NCI-H146 treated with DMSO at 0.1 percent for 48 hours (cell line): ENCODE results near the gene ZNF559.

Source experiments
- DNase-seq: peaks from one replicate; lab custom pipeline; 2025; ENCODE audit not compliant: unreplicated experiment; lab: John Stamatoyannopoulos, UW

ZNF559 gene

DNA sequence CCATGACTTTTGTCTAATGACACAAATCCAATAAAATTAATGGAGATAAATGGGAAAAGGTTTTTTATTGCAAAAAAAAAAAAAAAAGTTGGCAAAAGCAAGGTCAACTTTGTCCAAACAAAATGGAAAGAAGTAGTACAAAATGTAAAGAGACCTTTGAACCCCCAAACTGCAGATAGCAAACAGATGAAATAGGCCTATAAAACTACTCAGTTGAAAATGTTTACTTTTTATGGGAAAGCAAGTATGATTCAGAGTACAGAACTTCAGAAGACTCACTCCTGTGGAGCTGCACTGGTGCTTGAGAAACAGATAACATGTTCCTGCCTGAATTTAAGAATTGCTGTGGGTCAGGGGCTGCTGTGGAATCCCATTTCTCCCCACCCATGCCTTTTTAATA is 29.0 kb downstream of the ZNF559 start:
- no peak for DNase-seq

- DNase-seq = no peak
Observed at GRCh38 chr19:9354651-9355050, 30.7 kb downstream of the ZNF559 start.

DNA sequence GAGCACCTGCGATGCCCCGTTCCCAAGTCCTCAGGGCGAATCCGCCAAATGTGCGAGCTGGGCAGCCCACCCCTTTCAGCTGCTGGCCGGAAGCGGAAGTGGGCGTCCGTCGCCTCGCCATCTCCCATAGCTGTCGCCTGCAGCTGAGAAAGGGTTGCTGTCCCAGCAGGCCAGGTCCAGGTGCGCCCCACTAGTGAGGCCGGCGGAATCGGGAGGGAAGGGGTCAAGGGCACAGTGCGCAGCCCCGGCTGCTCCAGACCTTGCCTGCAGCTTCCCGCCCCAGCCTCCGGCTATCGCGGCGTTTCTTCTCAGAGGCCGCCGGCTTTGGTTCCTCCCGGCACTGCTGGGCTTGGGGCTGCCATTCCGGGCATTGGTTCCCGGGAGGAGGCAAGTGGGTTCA is 38.9 kb downstream of the ZNF559 start, which contains the start of gene ZNF177:
Gene ZNF177, plus strand, starts transcription at position 109 of the 400 bp plus-strand sequence. CDS start 15,299 bp downstream, outside the sequence.
- no peak for DNase-seq

GRCh38 chr19:9370738-9371619 is 47.0 kb downstream of the ZNF559 start:
- DNase-seq = no peak

- DNase-seq = no peak
Observed at GRCh38 chr19:9381361-9381785, 57.4 kb downstream of the ZNF559 start.
